ENCODE data around the gene PML. TPM values are rescaled to one million over a fixed set of nuclear protein-coding genes. Genes with fewer than 3 reads are reported as not detected.
"Not testable (repeated sequence)": the region's sequence is repeated elsewhere in the genome, so short reads cannot be mapped to it uniquely, and the experiment has no call there.

The PML gene
- total RNA-seq, 5 donors from 2014 or later (not counting 1 experiment from before 2014, with no cell fraction given): 43.0 to 79.8 (median 60.7) TPM

DNA sequence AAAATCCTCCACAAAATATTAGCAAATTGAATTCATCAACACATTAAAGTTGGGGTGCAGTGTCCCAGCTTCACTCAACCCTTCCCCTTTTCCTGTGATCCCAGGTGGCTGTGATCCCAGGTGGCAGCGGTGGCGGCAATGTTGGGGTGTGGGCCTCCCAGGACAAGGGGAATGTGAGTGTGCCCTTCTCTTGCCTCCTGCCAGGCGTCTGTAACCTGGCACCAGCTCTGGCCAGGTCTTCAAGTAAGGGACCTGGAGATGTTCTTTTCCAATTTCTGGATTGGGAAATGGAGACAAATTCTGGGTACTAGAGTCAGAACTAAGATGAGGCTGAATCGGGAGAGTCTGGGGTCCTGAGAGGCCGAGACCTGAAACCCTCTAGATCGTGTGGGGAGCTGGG lies 67.7 kb downstream of the PML start:
- ChIA-PET POLR2A (no interaction called here), CTCF (no interaction called here)
- peaks cover 0 to 3% of the 10 kb centered on the region in 2 donors for H3K27me3 Mint-ChIP-seq

DNA sequence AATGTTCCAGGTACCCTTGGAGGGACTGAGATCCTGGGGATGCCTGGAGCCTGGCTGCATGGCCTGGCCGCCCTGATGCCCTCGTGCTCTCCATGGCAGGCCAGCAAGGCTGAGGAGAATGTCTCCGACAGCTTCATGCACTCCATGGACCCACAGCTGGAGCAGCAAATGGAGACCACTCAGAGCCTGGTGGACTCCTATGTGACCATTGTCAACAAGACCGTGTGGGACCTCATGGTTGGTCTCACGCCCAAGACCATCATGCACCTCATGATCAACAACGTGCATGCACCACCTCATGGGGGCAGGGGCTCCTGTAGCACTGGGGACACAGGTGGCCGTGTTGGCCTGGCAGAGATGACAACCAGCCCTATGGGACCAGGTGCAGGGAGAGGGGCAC lies 68.2 kb downstream of the PML start:
- H3K9me3 ChIP-seq: no peaks in the 10 kb centered on the region
- 85% methylated on average over 6 of the region's 7 CpGs for WGBS (ENCODE audit: insufficient coverage)
- peaks cover 0 to 9% of the 10 kb centered on the region in 2 experiments for H3K27me3 ChIP-seq (replicated peaks in 1 of 2; ENCODE audit: control insufficient read depth in 2 of 2, extremely low read depth in 1 of 2, insufficient read depth in 2 of 2, low read length in 1 of 2)
- Mint-ChIP-seq H3K27ac (no peak overlapping the region), H3K36me3 (peaks cover 14% of the 10 kb centered on the region), H3K4me1 (peaks cover 11 to 15% (median 11%) of the 10 kb centered on the region in 3 donors), H3K27me3 (peaks cover 0 to 3% of the 10 kb centered on the region in 2 donors), H3K9me3 (no peaks in the 10 kb centered on the region), H3K4me3 (no peak overlapping the region)
- peaks cover 0 to 4% of the 10 kb centered on the region in 2 donors for H3K36me3 ChIP-seq (ENCODE audit: control insufficient read depth in 2 of 2, extremely low read depth in 1 of 2, insufficient read depth in 1 of 2, low read length in 1 of 2)
- no peak overlapping the region for H3K4me3 ChIP-seq (ENCODE audit: control insufficient read depth in 1 of 2, extremely low read depth in 1 of 2, low read length in 1 of 2)
- ATAC-seq (replicated peaks in 1 of 4) (no peak), DNase-seq (peak in 2 of 35 experiments; percentile 6 to 11)
- ChIA-PET POLR2A (no interaction called here), CTCF (no interaction called here)
- H3K4me1 ChIP-seq (ENCODE audit: control insufficient read depth in 1 of 2, extremely low read depth in 1 of 2, insufficient read depth in 2 of 2, low read length in 2 of 2): peaks cover 3 to 7% of the 10 kb centered on the region in 2 experiments
- H3K27ac ChIP-seq (ENCODE audit: low read length): no peak overlapping the region

More for the DNA sequence above, 67.7 kb downstream of the PML start:
- 78% methylated on average over 4 of the region's 6 CpGs for WGBS (ENCODE audit: insufficient coverage)
- no peak overlapping the region for H3K27ac Mint-ChIP-seq
- Histone ChIP-seq H3K27me3 (replicated peaks in 1 of 2; ENCODE audit: control insufficient read depth in 2 of 2, extremely low read depth in 1 of 2, insufficient read depth in 2 of 2, low read length in 1 of 2) (peaks cover 0 to 9% of the 10 kb centered on the region in 2 experiments), H3K27ac (ENCODE audit: low read length) (no peak overlapping the region), H3K36me3 (ENCODE audit: control insufficient read depth in 2 of 2, extremely low read depth in 1 of 2, insufficient read depth in 1 of 2, low read length in 1 of 2) (peaks cover 0 to 4% of the 10 kb centered on the region in 2 donors), H3K9me3 (no peaks in the 10 kb centered on the region), H3K4me1 (ENCODE audit: control insufficient read depth in 1 of 2, extremely low read depth in 1 of 2, insufficient read depth in 2 of 2, low read length in 2 of 2) (peaks cover 3 to 7% of the 10 kb centered on the region in 2 experiments), H3K4me3 (ENCODE audit: control insufficient read depth in 1 of 2, extremely low read depth in 1 of 2, low read length in 1 of 2) (no peak overlapping the region)
- H3K9me3 Mint-ChIP-seq: no peaks in the 10 kb centered on the region
- peaks cover 11 to 15% (median 11%) of the 10 kb centered on the region in 3 donors for H3K4me1 Mint-ChIP-seq
- DNase-seq (peak in 2 of 35 experiments; percentile 3 to 7), ATAC-seq (replicated peaks in 1 of 4) (no peak)
- no peak overlapping the region for H3K4me3 Mint-ChIP-seq
- H3K36me3 Mint-ChIP-seq: peaks cover 17% of the 10 kb centered on the region

DNA sequence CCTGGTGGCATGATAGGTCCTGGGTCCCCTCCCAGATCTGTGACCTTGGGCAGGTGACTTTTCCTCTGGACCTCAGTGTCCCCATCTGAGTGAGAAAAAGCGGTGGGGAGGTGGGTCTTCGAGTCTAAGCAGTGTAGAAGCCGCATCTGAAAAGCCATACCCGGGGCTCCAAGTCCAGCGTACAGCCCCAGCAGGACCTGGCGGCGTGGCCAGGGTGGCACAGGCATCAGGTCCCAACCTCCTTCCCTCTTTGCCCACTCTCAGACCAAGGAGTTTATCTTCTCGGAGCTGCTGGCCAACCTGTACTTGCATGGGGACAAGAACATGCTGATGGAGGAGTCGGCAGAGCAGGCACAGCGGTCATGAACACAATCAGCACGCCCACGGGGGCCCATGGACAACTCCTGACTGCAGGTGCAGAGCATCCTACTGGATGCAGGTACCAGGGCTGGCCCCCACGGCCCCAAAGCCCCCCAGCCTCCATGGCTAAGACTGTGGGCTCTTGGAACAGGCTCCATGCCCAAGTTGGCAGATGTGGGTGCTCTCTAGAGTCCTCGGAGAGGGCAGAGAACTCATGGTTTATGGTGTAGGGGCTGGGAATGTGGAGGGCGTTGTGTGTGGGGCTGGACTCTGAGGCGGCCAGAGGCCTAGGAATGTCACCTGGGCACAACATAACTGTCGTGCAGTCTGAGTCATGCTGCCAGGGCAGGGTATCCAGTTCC lies 69.1 kb downstream of the PML start:
- WGBS (ENCODE audit: insufficient coverage): 70% methylated on average over 2 of the region's 17 CpGs
- H3K27ac Mint-ChIP-seq; H3K4me1 ChIP-seq (ENCODE audit: control insufficient read depth in 1 of 2, extremely low read depth in 1 of 2, insufficient read depth in 2 of 2, low read length in 2 of 2); POLR2A ChIA-PET; H3K27ac ChIP-seq (ENCODE audit: low read length); CTCF ChIA-PET; ATAC-seq (replicated peaks in 1 of 4); H3K27me3 ChIP-seq (replicated peaks in 1 of 2; ENCODE audit: control insufficient read depth in 2 of 2, extremely low read depth in 1 of 2, insufficient read depth in 2 of 2, low read length in 1 of 2); H3K27me3 Mint-ChIP-seq; H3K4me3 ChIP-seq (ENCODE audit: control insufficient read depth in 1 of 2, extremely low read depth in 1 of 2, low read length in 1 of 2); H3K4me3 Mint-ChIP-seq; H3K36me3 Mint-ChIP-seq; H3K9me3 Mint-ChIP-seq; H3K36me3 ChIP-seq (ENCODE audit: control insufficient read depth in 2 of 2, extremely low read depth in 1 of 2, insufficient read depth in 1 of 2, low read length in 1 of 2); H3K9me3 ChIP-seq: not testable (repeated sequence)
- peak in 1 of 35 experiments; percentile 5 for DNase-seq
- H3K4me1 Mint-ChIP-seq: peaks cover 11 to 15% (median 11%) of the 10 kb centered on the region in 3 donors

DNA sequence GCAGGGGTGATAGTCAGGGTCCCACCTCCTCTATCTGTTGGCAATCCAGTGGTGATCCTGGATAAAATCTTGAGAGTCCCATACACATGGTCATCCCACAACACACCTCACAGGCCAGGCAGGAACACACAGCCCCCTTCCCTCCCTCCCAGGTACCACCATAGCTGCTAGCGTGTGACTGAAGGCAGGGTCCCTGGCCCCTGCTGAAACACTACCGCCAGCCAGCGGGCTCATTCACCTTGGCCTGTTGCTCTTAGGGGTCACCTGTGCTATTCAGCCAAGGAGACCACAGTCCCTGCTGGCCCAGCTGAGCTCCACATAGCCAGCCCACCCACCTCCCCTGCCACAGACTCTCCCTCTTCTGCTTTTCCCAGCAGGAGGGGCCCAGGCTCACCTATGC lies 69.7 kb downstream of the PML start:
- 92% methylated on average over 2 of the region's 3 CpGs for WGBS (ENCODE audit: insufficient coverage)
- ATAC-seq (replicated peaks in 1 of 4); H3K9me3 Mint-ChIP-seq; H3K4me3 Mint-ChIP-seq; H3K4me1 ChIP-seq (ENCODE audit: control insufficient read depth in 1 of 2, extremely low read depth in 1 of 2, insufficient read depth in 2 of 2, low read length in 2 of 2); POLR2A ChIA-PET; CTCF ChIA-PET; H3K36me3 ChIP-seq (ENCODE audit: control insufficient read depth in 2 of 2, extremely low read depth in 1 of 2, insufficient read depth in 1 of 2, low read length in 1 of 2); H3K36me3 Mint-ChIP-seq; H3K27me3 ChIP-seq (replicated peaks in 1 of 2; ENCODE audit: control insufficient read depth in 2 of 2, extremely low read depth in 1 of 2, insufficient read depth in 2 of 2, low read length in 1 of 2); H3K27ac ChIP-seq (ENCODE audit: low read length); H3K4me3 ChIP-seq (ENCODE audit: control insufficient read depth in 1 of 2, extremely low read depth in 1 of 2, low read length in 1 of 2); H3K27ac Mint-ChIP-seq; H3K27me3 Mint-ChIP-seq; H3K9me3 ChIP-seq: not testable (repeated sequence)
- DNase-seq: peak in 1 of 35 experiments; percentile 14
- peaks cover 6 to 11% (median 8%) of the 10 kb centered on the region in 3 donors for H3K4me1 Mint-ChIP-seq

- H3K27ac Mint-ChIP-seq; ATAC-seq (replicated peaks in 1 of 4); H3K4me1 Mint-ChIP-seq; H3K27me3 ChIP-seq (replicated peaks in 1 of 2; ENCODE audit: control insufficient read depth in 2 of 2, extremely low read depth in 1 of 2, insufficient read depth in 2 of 2, low read length in 1 of 2); H3K4me3 Mint-ChIP-seq; H3K27ac ChIP-seq (ENCODE audit: low read length); H3K4me1 ChIP-seq (ENCODE audit: control insufficient read depth in 1 of 2, extremely low read depth in 1 of 2, insufficient read depth in 2 of 2, low read length in 2 of 2); H3K9me3 Mint-ChIP-seq; CTCF ChIA-PET; H3K9me3 ChIP-seq; H3K36me3 Mint-ChIP-seq; POLR2A ChIA-PET; H3K4me3 ChIP-seq (ENCODE audit: control insufficient read depth in 1 of 2, extremely low read depth in 1 of 2, low read length in 1 of 2); H3K36me3 ChIP-seq (ENCODE audit: control insufficient read depth in 2 of 2, extremely low read depth in 1 of 2, insufficient read depth in 1 of 2, low read length in 1 of 2); H3K27me3 Mint-ChIP-seq: not testable (repeated sequence)
- WGBS (ENCODE audit: insufficient coverage): 73% methylated on average over 6 of the region's 8 CpGs
- DNase-seq: peak in 1 of 35 experiments; percentile 17
Observed at GRCh38 chr15:74064822-74065221, 70.3 kb downstream of the PML start.

DNA sequence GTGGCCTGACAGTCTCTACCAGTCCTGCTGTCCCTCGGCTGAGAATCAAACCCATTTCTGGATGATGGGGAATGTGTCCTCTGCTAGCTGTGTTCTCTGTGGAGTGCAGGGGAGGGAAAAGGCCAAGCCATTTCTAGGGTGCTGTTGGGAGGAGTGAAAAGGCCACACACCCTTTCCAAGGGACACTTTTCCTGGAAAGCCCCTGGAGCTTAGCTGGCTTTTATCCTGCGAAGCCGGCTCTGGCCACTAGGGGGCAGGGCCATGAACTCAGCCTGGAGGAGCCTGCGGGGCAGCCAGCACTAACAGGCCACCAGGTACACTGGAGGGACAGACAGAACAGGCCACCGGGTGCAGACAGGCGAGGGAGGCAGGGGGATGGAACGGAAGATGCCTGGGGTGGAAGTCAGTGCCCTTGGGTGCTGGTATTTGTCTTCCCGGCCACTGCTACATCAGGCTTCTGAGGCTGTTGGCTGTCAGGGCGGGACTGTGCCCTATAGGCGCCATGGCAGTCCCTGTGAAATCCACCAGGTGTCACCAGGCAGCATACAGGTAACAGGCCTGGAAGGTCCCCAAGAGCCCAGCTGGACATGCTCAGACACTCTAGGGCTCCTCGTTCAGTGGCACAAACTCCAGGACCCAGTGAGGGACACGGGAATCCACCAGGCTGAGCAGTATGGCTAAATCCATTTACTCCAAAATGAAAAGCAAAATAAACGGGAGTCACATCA lies 71.3 kb downstream of the PML start:
- H3K9me3 Mint-ChIP-seq; CTCF ChIA-PET; H3K36me3 ChIP-seq (ENCODE audit: control insufficient read depth in 2 of 2, extremely low read depth in 1 of 2, insufficient read depth in 1 of 2, low read length in 1 of 2); POLR2A ChIA-PET; H3K4me1 ChIP-seq (ENCODE audit: control insufficient read depth in 1 of 2, extremely low read depth in 1 of 2, insufficient read depth in 2 of 2, low read length in 2 of 2); H3K9me3 ChIP-seq; H3K4me1 Mint-ChIP-seq; H3K27me3 ChIP-seq (replicated peaks in 1 of 2; ENCODE audit: control insufficient read depth in 2 of 2, extremely low read depth in 1 of 2, insufficient read depth in 2 of 2, low read length in 1 of 2); H3K36me3 Mint-ChIP-seq; H3K4me3 Mint-ChIP-seq; H3K27me3 Mint-ChIP-seq; H3K27ac Mint-ChIP-seq; H3K27ac ChIP-seq (ENCODE audit: low read length); H3K4me3 ChIP-seq (ENCODE audit: control insufficient read depth in 1 of 2, extremely low read depth in 1 of 2, low read length in 1 of 2): not testable (repeated sequence)
- DNase-seq: peak in 30 of 35 experiments; percentile 10 to 62 (median 38)
- no CpG with 5 or more reads among the region's 13 CpGs for WGBS (ENCODE audit: insufficient coverage)
- peak; percentile 92 to 97 (median 95) for ATAC-seq (replicated peaks in 1 of 4)
